Fibroblast of lung (primary cell): Measurements from ENCODE around the gene ZNF432.

Experiments used
- CTCF ChIP-seq, 2 donors: IDR thresholded peaks in 1 of 2; conservative IDR thresholded peaks in 1 of 2; 1 replicate in 1 of 2; 2 replicates in 1 of 2; pipeline ENCODE4 v1.5.1; 2011 to 2012; ENCODE audit warnings: low read length in 2 of 2, control low read depth in 1 of 2, inconsistent platforms in 1 of 2, low read depth in 1 of 2, mild to moderate bottlenecking in 1 of 2
- EZH2 ChIP-seq: IDR thresholded peaks from 2 replicates; pipeline ENCODE4 v1.5.1; 2012; ENCODE audit warnings: low read length, control low read depth, mild to moderate bottlenecking; ENCODE audit errors: missing control alignments

GRCh38 chr19:52070496-52070895 is 21.9 kb upstream of the ZNF432 start:
- TF ChIP-seq CTCF (conservative IDR thresholded peaks at IDR 0.05 in 1 of 2, IDR thresholded peaks at IDR 0.05 in 1 of 2; ENCODE audit: low read depth in 1 of 2, low read length in 2 of 2) (no peak), EZH2 (no peak)
